ENCODE results near the gene TMEM134. TPM values are rescaled to one million over a fixed set of nuclear protein-coding genes. Genes with fewer than 3 reads are reported as not detected.

Gene TMEM134
- total and polyA plus RNA-seq, 9 of the 15 experiments (the other 6 are each of a cell fraction or from before 2014, with no cell fraction given): 0.63 to 48.4 (median 10.7) TPM

- peak in 1 of 3 experiments; percentile 7; a peak in 1 of 6 replicates for TF ChIP-seq CTCF (IDR thresholded peaks at IDR 0.05 in 2 of 3, conservative IDR thresholded peaks at IDR 0.05 in 1 of 3; ENCODE audit: insufficient read depth in 2 of 3, low read depth in 1 of 3, low read length in 3 of 3)
- no peak for TF ChIP-seq NCOA1 (IDR thresholded peaks at IDR 0.05; ENCODE audit: low read depth)
- TF ChIP-seq ATF4 (CRISPR knock-in tag; IDR thresholded peaks at IDR 0.05): 0 out of 2 replicates have a peak, but pooled peaks have one; percentile 26
- TF ChIP-seq NRF1 (conservative IDR thresholded peaks at IDR 0.05 in 1 of 2, IDR thresholded peaks at IDR 0.05 in 1 of 2): no peak
- no peak for TF ChIP-seq WHSC1 (IDR thresholded peaks at IDR 0.05; ENCODE audit: low read length)
Observed at GRCh38 chr11:67469508-67469811, 409 bp upstream of the TMEM134 start (continued).

GRCh38 chr11:67468456-67468758 is 644 bp downstream of the TMEM134 start:
- Histone ChIP-seq H3K4me1 (replicated peaks in 1 of 2; ENCODE audit: control insufficient read depth in 2 of 2, insufficient read depth in 2 of 2, low read length in 2 of 2) (peaks cover 16 to 48% of the 10 kb centered on the region in 2 experiments; a peak in 4 of 5 replicates), H3K4me3 (peak overlapping the region; percentile 76), H3K9me3 (replicated peaks; ENCODE audit: control insufficient read depth, insufficient read depth, low read depth, low read length) (no peaks in the 10 kb centered on the region), H3K9ac (ENCODE audit: insufficient read depth in 1 of 2, low read depth in 2 of 2, low read length in 2 of 2) (peak overlapping the region; percentile 73 to 90), H3K79me2 (ENCODE audit: control insufficient read depth, insufficient read depth, low read length) (peaks cover 12% of the 10 kb centered on the region), H3K36me3 (ENCODE audit: control insufficient read depth, insufficient read depth, low read length) (no peaks in the 10 kb centered on the region), H3K9me1 (ENCODE audit: control insufficient read depth, insufficient read depth, low read length) (no peaks in the 10 kb centered on the region), H3K27me3 (ENCODE audit: control insufficient read depth in 2 of 2, insufficient read depth in 2 of 2, low read length in 2 of 2) (no peaks in the 10 kb centered on the region), H3K27ac (ENCODE audit: extremely low read depth, low read depth, low read length) (peak overlapping the region; percentile 69; the same call in 2 of the 3 replicates), H2AFZ (ENCODE audit: low read depth, low read length) (peak overlapping the region; percentile 78; the same call in 1 of the 2 replicates), H3K4me2 (ENCODE audit: insufficient read depth, low read length) (peak overlapping the region; percentile 83), H4K20me1 (replicated peaks; ENCODE audit: control insufficient read depth, insufficient read depth, low read length) (no peaks in the 10 kb centered on the region)
- FAIRE-seq (no peak), DNase-seq (ENCODE audit: extremely low read depth in 1 of 4, low spot score in 3 of 4) (no peak), ATAC-seq (no peak)
- intact Hi-C loops (cut with micrococcal nuclease) (loop anchor here (5.0 kb wide), 1 partner anchor 46 kb away; no protein-coding TSS in a partner anchor), in situ Hi-C loops (cut with MboI) (no loop called here)
- BruUV-seq (replicated peaks): no TSS peak
- WGBS (ENCODE audit: insufficient coverage, low coverage, missing lambda C conversion rate): 0% methylated on average over 6 of the region's 6 CpGs
- ChIA-PET POLR2A (interaction anchor here (0.6 to 1.7 kb wide), 3 partner anchors 9 to 71 kb away, joined by 3 to 4 read pairs (median 3); partner anchors contain the start of gene AIP), CTCF (ENCODE audit: low intra/inter-chr PET ratio) (interaction anchor here (1.3 kb wide), 1 partner anchor 66 kb away, joined by 3 read pairs; no protein-coding TSS in a partner anchor)
- TF ChIP-seq HBP1 (CRISPR knock-in tag; IDR thresholded peaks at IDR 0.05): no peak
- no peak for TF ChIP-seq CREM (IDR thresholded peaks at IDR 0.05; ENCODE audit: low read depth)
- no peak for TF ChIP-seq SP1 (CRISPR knock-in tag; IDR thresholded peaks at IDR 0.05)
- no peak for TF ChIP-seq HMGXB4 (CRISPR knock-in tag; IDR thresholded peaks at IDR 0.05)
- no peak for TF ChIP-seq PTTG1 (tag; IDR thresholded peaks at IDR 0.05; ENCODE audit: low read depth)
- TF ChIP-seq NR1H2 (CRISPR knock-in tag; IDR thresholded peaks at IDR 0.05): 0 out of 2 replicates have a peak, but pooled peaks have one; percentile 18

All from K562 (cell line).